Ramos (cell line): ENCODE measurements around the gene RGPD8.

Experiments
- in situ Hi-C: fragments of 300-500 bp; cut with MboI; formaldehyde crosslinking; loops from one replicate; pipeline ENCODE4 v1.14.3; 2022; ENCODE audit warnings: low sequenced_read_pairs; ENCODE audit not compliant: unreplicated experiment

The RGPD8 gene

DNA sequence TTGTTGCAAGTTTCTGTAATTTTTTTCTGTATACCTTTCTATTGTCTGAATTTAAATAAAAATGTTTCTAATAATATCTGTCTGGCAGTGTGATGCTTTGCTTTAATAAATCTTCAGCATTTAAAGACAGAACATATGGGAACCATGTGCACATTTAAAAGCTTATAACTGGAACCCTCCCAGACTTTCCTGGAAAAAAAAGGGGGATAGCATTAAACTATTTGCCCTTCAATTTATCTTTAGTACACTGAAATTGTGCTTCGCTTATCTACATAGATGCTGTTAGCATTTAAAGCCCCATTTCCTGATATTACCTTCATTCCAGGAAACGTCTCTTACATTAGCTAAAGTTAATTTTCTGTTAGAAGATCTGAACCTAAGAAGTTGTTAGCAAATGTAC lies 93.5 kb downstream of the RGPD8 start:
- in situ Hi-C loops, result no loop called here

DNA sequence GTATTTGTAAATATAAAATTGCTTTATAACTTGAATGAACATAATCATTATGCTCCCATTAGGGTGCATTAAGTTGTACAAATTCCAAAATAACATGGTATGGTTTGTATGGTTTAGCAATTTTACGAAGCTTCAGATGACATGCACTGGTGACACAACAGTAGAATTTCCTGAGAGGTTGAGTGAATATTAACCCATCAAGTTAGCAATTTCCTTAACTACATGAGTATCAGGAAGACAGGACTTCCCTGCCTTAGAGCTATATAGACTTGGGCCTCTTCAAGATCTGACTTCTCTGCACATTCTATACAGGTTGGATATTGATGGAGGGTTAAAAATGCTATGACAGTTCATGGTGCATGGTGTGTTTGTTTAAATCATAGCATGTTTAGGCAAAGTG lies 97.8 kb downstream of the RGPD8 start:
- in situ Hi-C loops, result no loop called here

DNA sequence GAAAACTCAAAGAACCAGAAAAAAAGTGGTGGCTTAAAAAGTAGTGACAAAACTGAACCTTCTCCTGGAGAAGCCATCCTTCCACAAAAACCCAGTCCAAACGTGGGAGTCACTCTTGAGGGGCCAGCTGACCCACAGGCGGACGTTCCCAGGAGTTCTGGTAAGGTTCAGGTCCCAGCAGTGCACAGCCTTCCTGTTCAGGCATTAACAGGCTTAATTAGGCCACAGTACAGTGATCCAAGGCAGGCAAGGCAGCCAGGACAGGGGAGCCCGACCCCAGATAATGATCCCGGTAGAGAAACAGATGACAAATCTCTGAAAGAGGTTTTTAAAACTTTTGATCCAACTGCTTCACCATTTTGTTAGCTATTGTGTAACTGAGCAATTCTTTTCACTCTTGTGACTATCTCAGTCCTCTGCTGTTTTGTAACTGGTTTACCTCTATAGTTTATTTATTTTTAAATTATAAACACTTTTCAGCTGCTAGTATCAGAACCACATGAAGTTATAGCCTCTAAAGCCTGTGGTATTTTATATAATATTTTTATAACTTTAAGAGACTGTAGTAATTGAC lies 101.2 kb downstream of the RGPD8 start:
- in situ Hi-C loops, result no loop called here

DNA sequence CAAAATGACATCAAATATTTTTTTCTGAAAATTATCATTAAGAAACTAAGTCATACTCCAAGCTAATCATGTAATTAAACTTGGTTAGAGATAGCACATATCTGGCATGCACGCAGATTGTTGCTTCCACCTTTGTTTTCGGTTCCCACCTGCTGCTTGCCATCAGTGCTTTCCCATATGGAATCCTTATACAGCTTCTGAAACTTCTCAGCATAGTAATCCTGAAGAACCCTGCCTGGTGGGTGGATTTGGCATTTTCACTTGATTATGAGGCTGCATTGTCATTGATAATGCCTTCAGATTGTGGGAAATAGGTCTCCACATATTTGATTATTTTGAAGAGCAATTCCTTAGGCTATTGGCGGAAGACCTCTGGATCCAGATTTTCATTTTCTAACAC lies 110.5 kb downstream of the RGPD8 start:
- in situ Hi-C loops, result no loop called here

DNA sequence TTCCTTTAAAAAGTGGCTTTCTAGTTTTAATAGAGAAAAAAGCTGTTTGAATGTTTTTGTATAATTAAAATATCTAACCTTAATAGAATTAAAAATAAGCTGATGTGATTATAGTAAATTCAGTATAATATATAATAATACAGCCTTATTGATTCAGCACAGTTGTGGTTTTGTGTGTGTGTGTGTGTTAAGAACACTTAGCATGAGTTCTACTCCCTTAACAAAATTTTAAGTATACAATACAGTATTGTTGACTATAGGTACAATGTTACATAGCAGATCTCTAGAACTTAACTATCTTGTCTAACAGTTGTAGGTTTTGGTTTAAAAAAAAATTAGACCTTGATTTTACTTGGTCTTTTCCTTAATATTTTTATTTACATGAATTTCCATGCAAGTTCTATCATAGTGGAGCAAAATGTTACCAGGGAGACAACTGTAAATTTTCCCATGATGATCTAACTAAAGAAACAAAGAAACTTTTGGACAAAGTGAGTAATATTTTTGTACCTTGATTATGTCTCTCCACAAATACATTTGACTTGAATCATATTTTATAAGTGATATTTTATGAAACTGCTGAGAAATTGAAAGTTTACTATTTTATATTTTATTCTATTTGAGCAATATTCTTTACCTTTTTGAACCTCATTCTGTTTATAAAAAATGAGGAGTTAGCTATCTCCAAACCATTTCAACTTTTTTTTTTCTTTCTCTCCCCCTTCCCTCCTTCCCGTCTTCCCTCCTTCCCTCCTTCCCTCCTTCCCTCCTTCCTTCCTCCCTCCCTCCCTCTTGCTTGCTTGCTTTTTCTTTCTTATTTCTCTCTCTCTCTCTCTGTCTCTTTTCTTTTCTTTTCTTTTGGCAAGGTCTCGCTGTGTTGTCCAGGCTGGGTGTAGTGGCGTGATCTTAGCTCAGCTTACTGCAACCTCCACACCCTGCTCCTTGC lies 111.8 kb downstream of the RGPD8 start:
- in situ Hi-C loops, result no loop called here
